OCI-M1 (cell line): Measurements from ENCODE around the gene SLC2A13.
A peak's percentile ranks its signal among the peaks of the same experiment; 100 is the strongest.
"Not testable (repeated sequence)": the region's sequence is repeated elsewhere in the genome, so short reads cannot be mapped to it uniquely, and the experiment has no call there.

Source experiments
- DNase-seq: peaks from one replicate; lab custom pipeline; 2025; lab: John Stamatoyannopoulos, UW

The SLC2A13 gene

DNA sequence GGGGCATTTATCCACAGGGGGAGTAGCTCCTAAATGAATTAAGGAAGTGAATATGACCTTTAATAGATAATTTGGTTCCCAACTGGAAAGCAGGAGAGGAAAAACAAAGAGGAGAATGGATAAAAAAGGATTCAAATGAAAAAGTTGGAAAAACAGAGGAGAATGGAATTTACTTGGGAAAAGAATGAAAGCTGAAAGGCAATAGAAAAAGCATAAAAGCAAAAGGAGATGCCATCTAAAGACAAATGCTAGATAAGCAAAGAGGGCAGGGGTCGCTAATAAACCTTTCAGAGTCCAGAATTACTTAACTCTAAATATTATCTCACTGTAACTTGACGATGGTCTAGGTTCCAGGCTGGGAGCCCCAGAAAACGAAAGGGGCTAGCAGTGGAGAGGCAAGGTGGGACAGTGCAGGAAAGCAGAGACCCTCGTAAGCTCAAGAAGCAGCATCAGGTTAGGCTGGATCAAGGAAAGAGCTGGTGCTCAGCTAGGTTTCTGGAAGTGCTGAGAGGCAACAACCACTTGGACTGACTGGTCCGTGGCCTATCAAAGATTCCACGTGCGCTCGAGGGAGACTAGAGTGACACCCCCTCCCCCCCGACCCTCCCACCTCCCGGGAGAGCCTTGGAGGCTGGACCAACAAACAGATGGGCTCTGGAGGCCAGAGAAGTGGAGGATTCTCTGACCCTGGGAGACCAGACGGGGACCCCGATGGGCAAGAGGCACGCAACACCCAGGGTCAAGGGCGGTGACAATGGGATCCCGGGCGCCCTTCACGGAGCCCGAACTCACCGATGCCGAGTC is 1.2 kb downstream of the SLC2A13 start:
- DNase-seq: peak; percentile 20

GRCh38 chr12:40103043-40103442 is 2.8 kb downstream of the SLC2A13 start:
- DNase-seq: peak; percentile 23

DNA sequence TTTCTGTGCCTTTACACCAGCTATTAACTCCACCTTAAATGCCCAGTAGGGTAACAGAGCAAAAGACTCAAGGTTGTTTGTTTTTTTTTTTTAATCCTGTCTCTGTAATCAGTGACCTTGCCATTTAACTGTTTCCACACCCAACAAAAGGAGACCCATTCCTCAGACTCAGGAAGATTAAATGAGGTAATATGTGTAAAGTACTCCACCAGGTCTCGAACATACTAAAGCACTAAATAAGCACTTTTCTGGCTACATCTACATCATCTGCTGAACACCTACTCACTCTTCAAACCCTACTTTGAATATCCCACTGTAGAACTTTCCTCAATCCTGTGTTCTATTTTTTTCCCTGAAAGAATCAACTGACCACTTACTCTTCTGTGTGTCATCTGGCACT is 4.1 kb downstream of the SLC2A13 start:
- no peak for DNase-seq

DNA sequence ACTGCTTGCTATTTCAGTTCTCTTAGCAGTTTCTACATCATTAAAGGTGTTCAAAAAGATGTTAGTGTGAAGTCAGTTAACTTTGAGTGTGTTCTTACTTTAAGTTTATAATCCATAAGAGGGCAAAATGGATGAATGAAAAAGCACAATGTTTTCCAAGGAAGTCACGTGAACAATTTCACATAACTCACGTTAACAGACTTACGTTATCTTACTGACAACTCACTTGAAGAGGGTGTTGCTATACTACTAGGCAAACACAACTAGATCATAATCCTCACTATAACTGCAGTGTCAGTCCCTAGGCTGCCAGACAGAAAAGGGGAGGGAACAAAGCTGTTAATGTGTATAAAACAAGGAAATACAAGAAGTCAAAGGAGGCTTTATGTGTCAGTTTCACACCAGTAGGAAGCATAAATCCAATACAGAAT is 6.4 kb downstream of the SLC2A13 start:
- DNase-seq: peak; percentile 84

GRCh38 chr12:40098406-40099145 is 7.3 kb downstream of the SLC2A13 start:
- no peak for DNase-seq

- DNase-seq: no peak
These were observed 12.4 kb downstream of the SLC2A13 start for GRCh38 chr12:40093512-40093911.

DNA sequence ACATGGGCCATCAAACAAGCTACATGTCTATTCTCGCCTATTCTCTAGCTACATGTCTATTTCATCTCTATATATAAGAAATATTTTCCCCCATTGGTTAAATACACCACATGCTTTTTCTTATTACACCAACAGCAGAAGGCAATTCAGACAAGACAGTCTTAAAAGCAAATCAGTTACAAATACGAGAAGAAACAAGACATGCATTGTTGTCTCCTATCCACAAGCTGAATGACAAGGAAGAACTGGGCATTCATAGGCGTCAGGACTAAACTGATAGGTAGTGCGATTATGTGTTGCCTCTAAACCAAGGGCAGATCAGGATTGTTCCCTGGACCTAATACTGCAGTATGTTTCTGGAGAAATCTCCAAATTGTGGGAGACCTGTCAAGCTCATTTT is 19.4 kb downstream of the SLC2A13 start:
- no peak for DNase-seq

- no peak for DNase-seq
These were observed 27.6 kb downstream of the SLC2A13 start for GRCh38 chr12:40078266-40078665.

- DNase-seq: no peak
These were observed 30.4 kb downstream of the SLC2A13 start for GRCh38 chr12:40075458-40075857.

- no peak for DNase-seq
These were observed 37.5 kb downstream of the SLC2A13 start for GRCh38 chr12:40068416-40068815.

DNA sequence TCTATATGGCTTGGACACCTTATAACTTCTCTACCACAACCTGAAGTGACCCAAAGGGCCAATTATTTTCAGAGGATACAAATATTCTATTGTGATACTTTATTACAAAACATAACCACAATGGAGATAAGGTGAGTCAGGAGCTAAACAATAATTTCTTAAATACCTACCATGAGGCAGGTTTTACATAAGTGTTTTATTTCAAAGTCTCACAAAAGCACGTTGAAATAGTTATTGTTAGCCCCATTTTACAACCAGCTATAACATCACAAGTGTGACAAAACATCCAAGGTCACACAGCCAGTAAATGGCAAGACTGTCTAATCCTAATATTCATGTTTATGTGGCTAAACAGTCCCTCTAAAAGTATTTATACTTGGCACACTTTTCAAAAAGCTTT is 40.2 kb downstream of the SLC2A13 start:
- no peak for DNase-seq

- DNase-seq: no peak
These were observed 42.5 kb downstream of the SLC2A13 start for GRCh38 chr12:40063414-40063813.

DNA sequence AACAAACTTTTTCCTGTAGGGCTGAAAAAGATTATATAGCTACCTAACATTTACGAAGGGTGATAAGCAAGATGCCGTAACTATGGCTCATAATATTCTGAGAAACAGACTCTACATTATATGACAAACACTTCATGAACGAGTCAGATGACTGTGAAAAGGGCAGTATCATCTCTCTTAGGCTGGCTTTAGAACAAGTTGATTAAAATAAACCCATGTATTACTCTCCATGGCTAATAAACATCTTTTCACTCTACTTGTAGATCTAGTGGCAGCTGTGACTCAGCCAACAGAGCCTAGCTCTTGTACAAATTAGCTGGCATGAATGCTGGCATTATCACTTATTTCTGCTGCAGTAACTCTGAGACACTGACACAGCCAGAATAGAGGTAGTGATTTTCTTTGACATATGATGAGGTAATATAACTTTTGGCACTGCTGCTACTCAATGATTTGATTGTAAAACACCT is 47.1 kb downstream of the SLC2A13 start:
- no peak for DNase-seq

GRCh38 chr12:40056373-40056772 is 49.5 kb downstream of the SLC2A13 start:
- DNase-seq: no peak

- DNase-seq: no peak
These were observed 50.1 kb downstream of the SLC2A13 start for GRCh38 chr12:40055776-40056175.

DNA sequence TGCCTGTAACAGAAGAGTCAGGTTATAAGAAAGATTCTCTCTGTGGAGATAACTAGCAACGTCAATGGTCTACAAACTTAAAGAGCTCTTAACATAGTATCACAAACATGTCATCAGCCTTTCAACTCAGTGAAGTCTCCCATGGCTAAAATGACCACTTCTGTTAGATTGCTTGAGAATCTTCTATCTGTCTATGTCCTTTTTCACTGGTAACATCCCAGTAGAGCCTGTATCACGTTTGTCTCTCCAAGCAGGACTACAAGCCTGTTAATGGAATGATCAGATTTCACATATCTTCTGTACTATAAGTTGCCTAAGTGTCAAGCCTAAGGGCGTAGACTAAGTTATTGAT is 50.7 kb downstream of the SLC2A13 start:
- DNase-seq: no peak

- DNase-seq: no peak
These were observed 51.2 kb downstream of the SLC2A13 start for GRCh38 chr12:40054555-40055227.

DNA sequence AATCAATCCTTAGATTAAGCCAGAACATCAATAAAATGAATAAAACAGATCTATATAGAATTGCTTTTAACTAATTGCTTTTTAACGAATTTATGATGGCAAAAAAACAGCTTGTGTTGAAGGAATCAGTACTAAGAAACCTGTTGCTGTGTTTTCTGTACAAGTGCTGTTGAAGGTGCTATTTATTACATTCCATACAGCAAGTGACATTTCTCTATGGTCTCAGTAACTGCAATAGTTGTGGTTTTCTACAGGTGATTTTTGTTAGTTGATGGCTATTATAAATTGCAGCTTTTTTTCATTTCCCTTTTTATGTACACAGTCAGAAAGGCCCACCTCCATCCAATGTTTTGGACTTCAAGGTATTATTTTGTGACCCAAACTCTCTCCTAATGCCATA is 56.6 kb downstream of the SLC2A13 start:
- no peak for DNase-seq

- DNase-seq: not testable (repeated sequence)
These were observed 58.9 kb downstream of the SLC2A13 start for GRCh38 chr12:40047002-40047401.

- DNase-seq: no peak
These were observed 60.2 kb downstream of the SLC2A13 start for GRCh38 chr12:40045656-40046055.

DNA sequence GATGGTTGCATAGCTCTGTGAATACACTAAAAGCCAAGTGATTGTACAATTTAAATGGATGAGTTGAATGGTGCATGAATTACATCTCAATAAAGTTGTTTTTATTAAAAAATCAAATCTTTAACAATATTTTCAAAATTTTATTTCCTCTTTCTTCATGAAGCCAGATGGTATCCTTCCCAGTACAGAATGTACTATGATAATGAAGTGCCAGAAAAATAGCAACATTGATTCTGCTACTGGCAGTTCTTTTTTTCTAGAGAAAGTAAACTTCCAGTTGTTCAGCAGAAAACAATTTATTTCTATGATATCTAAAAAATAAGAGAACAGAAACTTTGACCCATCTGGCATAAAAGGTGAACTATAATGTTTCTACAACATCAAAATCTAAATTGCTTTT is 61.5 kb downstream of the SLC2A13 start:
- no peak for DNase-seq

GRCh38 chr12:40039598-40039997 is 66.3 kb downstream of the SLC2A13 start:
- no peak for DNase-seq

DNA sequence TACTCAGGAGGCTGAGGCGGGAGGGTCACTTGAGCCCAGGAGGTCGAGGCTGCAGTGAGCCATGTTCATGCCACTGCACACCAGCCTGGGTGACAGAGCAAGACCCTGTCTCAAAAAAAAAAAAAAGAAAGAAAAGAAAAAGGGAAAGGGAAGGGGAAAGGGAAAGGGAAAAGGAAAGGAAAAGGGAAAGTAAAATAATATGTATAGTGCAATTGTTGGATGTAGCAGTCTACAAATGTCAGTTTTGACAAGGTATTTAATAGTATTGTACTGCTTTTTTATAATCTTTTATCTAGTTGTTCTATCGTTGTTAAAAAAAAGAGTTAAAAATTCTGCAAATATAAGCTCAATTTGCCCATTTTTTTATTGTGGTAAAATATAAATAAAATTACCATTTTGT is 67.3 kb downstream of the SLC2A13 start:
- DNase-seq: no peak
